Measurements from ENCODE around the gene MOV10L1. TPM values are rescaled to one million over a fixed set of nuclear protein-coding genes. Genes with fewer than 3 reads are reported as not detected.

Gene MOV10L1
- total and polyA plus RNA-seq, 9 of the 15 experiments (the other 6 are each of a cell fraction or from before 2014, with no cell fraction given): 0.06 to 0.43 (median 0.15) TPM

DNA sequence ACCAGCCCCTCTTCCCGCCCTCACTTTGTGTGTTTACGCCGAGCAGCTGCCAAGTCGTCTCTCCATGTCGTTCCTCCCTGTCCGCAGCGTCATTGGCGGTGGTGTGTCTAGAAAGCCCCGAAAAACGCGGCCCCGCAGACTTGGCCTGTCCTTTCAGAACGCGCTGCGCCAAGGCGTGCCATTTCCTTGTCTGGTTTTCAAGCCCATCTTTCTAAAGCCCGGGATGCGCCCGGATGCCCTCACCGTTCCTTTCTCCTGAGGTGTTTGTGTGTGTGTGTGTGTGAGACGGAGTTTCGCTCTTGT lies 557 bp downstream of the MOV10L1 start:
- Histone ChIP-seq H3K27me3 (ENCODE audit: control insufficient read depth in 2 of 2, insufficient read depth in 2 of 2, low read length in 2 of 2) (no peaks in the 10 kb centered on the region), H3K9me1 (ENCODE audit: control insufficient read depth, insufficient read depth, low read length) (no peaks in the 10 kb centered on the region), H3K4me1 (replicated peaks in 1 of 2; ENCODE audit: control insufficient read depth in 2 of 2, insufficient read depth in 2 of 2, low read length in 2 of 2) (peaks cover 0 to 6% of the 10 kb centered on the region in 2 experiments; a peak in 4 of 5 replicates), H3K79me2 (ENCODE audit: control insufficient read depth, insufficient read depth, low read length) (no peaks in the 10 kb centered on the region), H3K27ac (ENCODE audit: extremely low read depth, low read depth, low read length) (no peak overlapping the region), H3K36me3 (ENCODE audit: control insufficient read depth, insufficient read depth, low read length) (no peaks in the 10 kb centered on the region), H4K20me1 (replicated peaks; ENCODE audit: control insufficient read depth, insufficient read depth, low read length) (no peaks in the 10 kb centered on the region), H3K9ac (ENCODE audit: insufficient read depth in 1 of 2, low read depth in 2 of 2, low read length in 2 of 2) (no peak overlapping the region), H2AFZ (ENCODE audit: low read depth, low read length) (no peak overlapping the region), H3K9me3 (replicated peaks; ENCODE audit: control insufficient read depth, insufficient read depth, low read depth, low read length) (peaks cover 4% of the 10 kb centered on the region), H3K4me3 (no peak overlapping the region), H3K4me2 (ENCODE audit: insufficient read depth, low read length) (no peak overlapping the region)
- FAIRE-seq (no peak), DNase-seq (ENCODE audit: extremely low read depth in 1 of 4, low spot score in 3 of 4) (no peak), ATAC-seq (no peak)
- CTCF ChIA-PET (ENCODE audit: low intra/inter-chr PET ratio): no interaction called here
- BruUV-seq (replicated peaks): no TSS peak
- POLR2A ChIA-PET: no interaction called here
- in situ Hi-C loops (cut with MboI): no loop called here
- 84% methylated on average over 12 of the region's 22 CpGs for WGBS (ENCODE audit: insufficient coverage, low coverage, missing lambda C conversion rate)
- intact Hi-C loops (cut with micrococcal nuclease): no loop called here
- TF ChIP-seq ZNF589 (CRISPR knock-in tag; IDR thresholded peaks at IDR 0.05; ENCODE audit: low read depth) (no peak), STAG1 (CRISPR knock-in tag; IDR thresholded peaks at IDR 0.05; ENCODE audit: borderline replicate concordance) (no peak), SMARCC2 (IDR thresholded peaks at IDR 0.05; ENCODE audit: low read depth) (no peak), ZNF175 (CRISPR knock-in tag; IDR thresholded peaks at IDR 0.05; ENCODE audit: low read depth) (no peak), ZKSCAN8 (CRISPR knock-in tag; IDR thresholded peaks at IDR 0.05) (no peak), RBM15 (IDR thresholded peaks at IDR 0.05; ENCODE audit: insufficient read depth, low read length) (no peak), RBM34 (IDR thresholded peaks at IDR 0.05; ENCODE audit: borderline replicate concordance, insufficient read depth, low read length) (no peak), TGIF2 (CRISPR knock-in tag; IDR thresholded peaks at IDR 0.05) (no peak), CAMTA2 (CRISPR knock-in tag; conservative IDR thresholded peaks at IDR 0.05) (no peak), NONO (IDR thresholded peaks at IDR 0.05; ENCODE audit: low read depth in 2 of 2, low read length in 1 of 2) (no peak), NCOA4 (IDR thresholded peaks at IDR 0.05; ENCODE audit: partially characterized antibody) (no peak)
- TF ChIP-seq, protein P1, sequence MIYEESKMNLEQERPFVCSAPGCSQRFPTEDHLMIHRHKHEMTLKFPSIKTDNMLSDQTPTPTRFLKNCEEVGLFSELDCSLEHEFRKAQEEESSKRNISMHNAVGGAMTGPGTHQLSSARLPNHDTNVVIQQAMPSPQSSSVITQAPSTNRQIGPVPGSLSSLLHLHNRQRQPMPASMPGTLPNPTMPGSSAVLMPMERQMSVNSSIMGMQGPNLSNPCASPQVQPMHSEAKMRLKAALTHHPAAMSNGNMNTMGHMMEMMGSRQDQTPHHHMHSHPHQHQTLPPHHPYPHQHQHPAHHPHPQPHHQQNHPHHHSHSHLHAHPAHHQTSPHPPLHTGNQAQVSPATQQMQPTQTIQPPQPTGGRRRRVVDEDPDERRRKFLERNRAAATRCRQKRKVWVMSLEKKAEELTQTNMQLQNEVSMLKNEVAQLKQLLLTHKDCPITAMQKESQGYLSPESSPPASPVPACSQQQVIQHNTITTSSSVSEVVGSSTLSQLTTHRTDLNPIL (CRISPR knock-in tag; IDR thresholded peaks at IDR 0.05): no peak

All from K562 (cell line).